Brain microvascular endothelial cell (primary cell): ENCODE results near the gene CLDN34.

Experiments
- DNase-seq: peaks from one replicate; pipeline ENCODE4 v3.0.0-alpha.2; 2020
- H3K27ac ChIP-seq: fragments of 250-450 bp; sonication (Bioruptor Pico); 2 replicates; pipeline ENCODE4 v1.5.1; 2020; ENCODE audit warnings: mild to moderate bottlenecking, moderate library complexity
- H3K27me3 ChIP-seq: fragments of 250-450 bp; sonication (Bioruptor Pico); replicated peaks from 2 replicates; pipeline ENCODE4 v1.5.1; 2020; ENCODE audit warnings: mild to moderate bottlenecking
- H3K36me3 ChIP-seq: fragments of 250-450 bp; sonication (Bioruptor Pico); replicated peaks from 2 replicates; pipeline ENCODE4 v1.5.1; 2020; ENCODE audit warnings: mild to moderate bottlenecking
- H3K4me3 ChIP-seq: 2 replicates; pipeline ENCODE4 v1.5.1; 2011; ENCODE audit warnings: low read depth, mild to moderate bottlenecking, control low read depth, low read length, moderate library complexity
- in situ Hi-C: cut with HindIII; loops from 2 replicates; pipeline ENCODE4 v1.10.0; 2017; ENCODE audit warnings: low sequenced_read_pairs, low pct_ligation_motif_present
- TF ChIP-seq, protein P1 (sequence below): IDR thresholded peaks from 2 replicates; pipeline ENCODE4 v1.5.1; 2011; ENCODE audit warnings: low read depth, mild to moderate bottlenecking, moderate library complexity, low read length, control low read depth, inconsistent platforms; ENCODE audit errors: missing control alignments

The CLDN34 gene

DNA sequence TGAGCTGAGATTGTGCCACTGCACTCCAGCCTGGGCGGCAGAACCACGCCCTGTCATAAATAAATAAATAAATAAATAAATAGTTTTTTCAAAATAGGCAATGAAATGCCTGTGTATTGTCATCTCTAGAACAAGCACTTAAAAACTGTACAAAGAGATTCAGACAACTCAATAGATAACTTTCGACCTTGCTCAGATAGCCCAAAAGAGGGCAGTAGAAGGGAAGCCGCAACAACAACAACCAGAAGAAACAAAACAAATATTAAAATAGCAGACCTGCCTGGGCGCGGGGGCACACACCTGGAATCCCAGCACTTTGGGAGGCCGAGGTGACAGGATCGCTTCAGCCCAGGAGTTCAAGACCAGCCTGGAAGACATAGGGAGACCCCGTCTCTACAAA is 9.4 kb upstream of the CLDN34 start:
- in situ Hi-C loops: no loop called here
- H3K4me3 ChIP-seq: no peak overlapping the region
- no peak overlapping the region for H3K27ac ChIP-seq
- TF ChIP-seq, protein P1, sequence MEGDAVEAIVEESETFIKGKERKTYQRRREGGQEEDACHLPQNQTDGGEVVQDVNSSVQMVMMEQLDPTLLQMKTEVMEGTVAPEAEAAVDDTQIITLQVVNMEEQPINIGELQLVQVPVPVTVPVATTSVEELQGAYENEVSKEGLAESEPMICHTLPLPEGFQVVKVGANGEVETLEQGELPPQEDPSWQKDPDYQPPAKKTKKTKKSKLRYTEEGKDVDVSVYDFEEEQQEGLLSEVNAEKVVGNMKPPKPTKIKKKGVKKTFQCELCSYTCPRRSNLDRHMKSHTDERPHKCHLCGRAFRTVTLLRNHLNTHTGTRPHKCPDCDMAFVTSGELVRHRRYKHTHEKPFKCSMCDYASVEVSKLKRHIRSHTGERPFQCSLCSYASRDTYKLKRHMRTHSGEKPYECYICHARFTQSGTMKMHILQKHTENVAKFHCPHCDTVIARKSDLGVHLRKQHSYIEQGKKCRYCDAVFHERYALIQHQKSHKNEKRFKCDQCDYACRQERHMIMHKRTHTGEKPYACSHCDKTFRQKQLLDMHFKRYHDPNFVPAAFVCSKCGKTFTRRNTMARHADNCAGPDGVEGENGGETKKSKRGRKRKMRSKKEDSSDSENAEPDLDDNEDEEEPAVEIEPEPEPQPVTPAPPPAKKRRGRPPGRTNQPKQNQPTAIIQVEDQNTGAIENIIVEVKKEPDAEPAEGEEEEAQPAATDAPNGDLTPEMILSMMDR: no peak
- no peaks in the 10 kb centered on the region for H3K36me3 ChIP-seq
- no peaks in the 10 kb centered on the region for H3K27me3 ChIP-seq
- DNase-seq: no peak

DNA sequence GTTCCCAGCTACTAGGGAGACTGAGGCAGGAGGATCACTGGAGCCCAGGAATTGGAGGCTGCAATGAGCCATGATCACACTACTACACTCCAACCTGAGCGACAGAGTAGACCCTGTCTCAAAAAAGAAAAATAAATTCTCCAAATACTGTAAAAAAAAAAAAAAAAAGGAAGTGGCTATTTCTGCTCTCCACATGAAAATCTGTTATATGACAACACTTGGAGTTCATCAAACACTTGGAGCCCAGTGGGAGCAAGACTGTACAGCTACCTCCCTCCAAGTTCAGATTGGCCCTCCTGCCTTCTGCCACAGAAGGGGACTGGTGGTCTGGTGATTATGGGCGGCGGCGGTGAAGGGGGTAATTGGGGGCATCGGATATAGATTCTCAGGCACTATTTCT is 9.0 kb upstream of the CLDN34 start:
- Histone ChIP-seq H3K27me3 (no peaks in the 10 kb centered on the region), H3K4me3 (no peak overlapping the region), H3K36me3 (no peaks in the 10 kb centered on the region), H3K27ac (no peak overlapping the region)
- no peak for DNase-seq
- TF ChIP-seq, protein P1: no peak
- in situ Hi-C loops: no loop called here

- no peak for DNase-seq
- Histone ChIP-seq H3K27ac (no peak overlapping the region), H3K36me3 (no peaks in the 10 kb centered on the region), H3K4me3 (no peak overlapping the region), H3K27me3 (no peaks in the 10 kb centered on the region)
- in situ Hi-C loops: no loop called here
- TF ChIP-seq, protein P1: no peak
These were observed 5.4 kb upstream of the CLDN34 start for GRCh38 chrX:9961750-9962149.

- TF ChIP-seq, protein P1: no peak
- no peak for DNase-seq
- no peak overlapping the region for H3K4me3 ChIP-seq
- in situ Hi-C loops: no loop called here
- no peaks in the 10 kb centered on the region for H3K36me3 ChIP-seq
- H3K27me3 ChIP-seq: no peaks in the 10 kb centered on the region
- no peak overlapping the region for H3K27ac ChIP-seq
These were observed 10.5 kb downstream of the CLDN34 start for GRCh38 chrX:9977635-9978034.

- Histone ChIP-seq H3K27me3 (no peaks in the 10 kb centered on the region), H3K27ac (no peak overlapping the region), H3K4me3 (no peak overlapping the region), H3K36me3 (no peaks in the 10 kb centered on the region)
- TF ChIP-seq, protein P1: no peak
- in situ Hi-C loops: no loop called here
- DNase-seq: no peak
These were observed 13.2 kb downstream of the CLDN34 start for GRCh38 chrX:9980401-9980800.

GRCh38 chrX:9980927-9981326 is 13.8 kb downstream of the CLDN34 start:
- Histone ChIP-seq H3K27ac (no peak overlapping the region), H3K4me3 (no peak overlapping the region), H3K36me3 (no peaks in the 10 kb centered on the region), H3K27me3 (no peaks in the 10 kb centered on the region)
- in situ Hi-C loops: no loop called here
- TF ChIP-seq, protein P1: no peak
- DNase-seq: no peak
